WTC11 (cell line): ENCODE measurements around the gene CHKA.

Source experiments
- E2F1 ChIP-seq: sonication (generic); formaldehyde crosslinking; IDR thresholded peaks from 2 replicates; pipeline ENCODE4 v1.8.0; 2022; ENCODE audit warnings: mild to moderate bottlenecking, missing genetic modification reagents
- E2F4 ChIP-seq: sonication (generic); formaldehyde crosslinking; IDR thresholded peaks from 2 replicates; pipeline ENCODE4 v1.8.1; 2022; ENCODE audit warnings: low read depth, mild to moderate bottlenecking, moderate library complexity, missing genetic modification reagents, borderline replicate concordance
- ELF4 ChIP-seq: sonication (generic); formaldehyde crosslinking; IDR thresholded peaks from 2 replicates; pipeline ENCODE4 v1.8.1; 2022; ENCODE audit warnings: low read depth, mild to moderate bottlenecking, moderate library complexity, missing genetic modification reagents
- FOXP4 ChIP-seq: sonication (generic); formaldehyde crosslinking; IDR thresholded peaks from 2 replicates; pipeline ENCODE4 v1.8.0; 2022; ENCODE audit warnings: mild to moderate bottlenecking, missing genetic modification reagents
- GRHL2 ChIP-seq: fragments of 250-450 bp; sonication (Bioruptor Pico); IDR thresholded peaks from 2 replicates; pipeline ENCODE4 v1.8.0; 2022; ENCODE audit warnings: mild to moderate bottlenecking, moderate library complexity; ENCODE audit not compliant: insufficient replicate concordance, severe bottlenecking
- HMGA2 ChIP-seq: fragments of 250-450 bp; sonication (Bioruptor Pico); IDR thresholded peaks from 2 replicates; pipeline ENCODE4 v1.4.0; 2021; ENCODE audit warnings: mild to moderate bottlenecking, moderate library complexity
- HMGXB4 ChIP-seq: sonication (generic); formaldehyde crosslinking; IDR thresholded peaks from 2 replicates; pipeline ENCODE4 v1.8.1; 2023; ENCODE audit warnings: mild to moderate bottlenecking, moderate library complexity, missing genetic modification reagents
- NR3C1 ChIP-seq: sonication (generic); formaldehyde crosslinking; conservative IDR thresholded peaks from 2 replicates; pipeline ENCODE4 v1.8.1; 2023; ENCODE audit warnings: low read depth, mild to moderate bottlenecking, missing genetic modification reagents
- SMAD4 ChIP-seq: sonication (generic); formaldehyde crosslinking; IDR thresholded peaks from 2 replicates; pipeline ENCODE4 v1.8.0; 2022; ENCODE audit warnings: mild to moderate bottlenecking, missing genetic modification reagents
- SP1 ChIP-seq: sonication (generic); formaldehyde crosslinking; conservative IDR thresholded peaks from 2 replicates; pipeline ENCODE4 v1.8.1; 2022; ENCODE audit warnings: missing genetic modification reagents
- TF ChIP-seq, protein P1 (sequence below): fragments of 200-600 bp; IDR thresholded peaks from 2 replicates; pipeline ENCODE4 v1.8.0; 2022; ENCODE audit warnings: antibody characterized with exemption
- TF ChIP-seq, protein P2 (sequence below): sonication (generic); formaldehyde crosslinking; IDR thresholded peaks from 2 replicates; pipeline ENCODE4 v1.8.1; 2022; ENCODE audit warnings: low read depth, missing genetic modification reagents, borderline replicate concordance
- TF ChIP-seq, protein P3 (sequence below): sonication (generic); formaldehyde crosslinking; IDR thresholded peaks from 2 replicates; pipeline ENCODE4 v1.8.1; 2023; ENCODE audit warnings: mild to moderate bottlenecking, missing genetic modification reagents

DNA sequence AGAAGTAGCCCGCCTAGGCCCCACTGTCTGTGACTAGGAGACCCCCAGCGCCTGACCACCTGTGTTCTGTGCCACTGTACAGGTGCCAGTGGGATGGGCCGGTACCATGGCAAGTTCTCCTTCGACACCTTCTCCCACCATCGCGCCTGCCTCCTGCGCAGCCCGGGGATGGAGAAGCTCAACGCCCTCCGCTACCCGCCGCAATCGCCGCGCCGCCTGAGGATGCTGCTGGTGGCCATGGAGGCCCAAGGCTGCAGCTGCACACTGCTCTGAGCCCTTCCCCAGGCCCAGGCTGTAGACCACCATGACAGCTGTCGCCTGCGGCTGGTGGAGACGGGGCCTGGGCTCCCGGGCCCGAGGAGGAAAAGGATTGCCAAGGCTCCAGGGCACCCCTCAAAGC is 93.5 kb downstream of the CHKA start:
- TF ChIP-seq FOXP4 (CRISPR knock-in tag) (no peak), SP1 (CRISPR knock-in tag) (no peak), E2F4 (CRISPR knock-in tag) (no peak), ELF4 (CRISPR knock-in tag) (no peak), HMGA2 (CRISPR knock-in tag) (no peak), GRHL2 (CRISPR knock-in tag) (no peak), E2F1 (no peak), NR3C1 (CRISPR knock-in tag) (no peak), SMAD4 (no peak), HMGXB4 (CRISPR knock-in tag) (no peak)
- TF ChIP-seq, protein P1, sequence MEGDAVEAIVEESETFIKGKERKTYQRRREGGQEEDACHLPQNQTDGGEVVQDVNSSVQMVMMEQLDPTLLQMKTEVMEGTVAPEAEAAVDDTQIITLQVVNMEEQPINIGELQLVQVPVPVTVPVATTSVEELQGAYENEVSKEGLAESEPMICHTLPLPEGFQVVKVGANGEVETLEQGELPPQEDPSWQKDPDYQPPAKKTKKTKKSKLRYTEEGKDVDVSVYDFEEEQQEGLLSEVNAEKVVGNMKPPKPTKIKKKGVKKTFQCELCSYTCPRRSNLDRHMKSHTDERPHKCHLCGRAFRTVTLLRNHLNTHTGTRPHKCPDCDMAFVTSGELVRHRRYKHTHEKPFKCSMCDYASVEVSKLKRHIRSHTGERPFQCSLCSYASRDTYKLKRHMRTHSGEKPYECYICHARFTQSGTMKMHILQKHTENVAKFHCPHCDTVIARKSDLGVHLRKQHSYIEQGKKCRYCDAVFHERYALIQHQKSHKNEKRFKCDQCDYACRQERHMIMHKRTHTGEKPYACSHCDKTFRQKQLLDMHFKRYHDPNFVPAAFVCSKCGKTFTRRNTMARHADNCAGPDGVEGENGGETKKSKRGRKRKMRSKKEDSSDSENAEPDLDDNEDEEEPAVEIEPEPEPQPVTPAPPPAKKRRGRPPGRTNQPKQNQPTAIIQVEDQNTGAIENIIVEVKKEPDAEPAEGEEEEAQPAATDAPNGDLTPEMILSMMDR, result no peak
- TF ChIP-seq, protein P2, sequence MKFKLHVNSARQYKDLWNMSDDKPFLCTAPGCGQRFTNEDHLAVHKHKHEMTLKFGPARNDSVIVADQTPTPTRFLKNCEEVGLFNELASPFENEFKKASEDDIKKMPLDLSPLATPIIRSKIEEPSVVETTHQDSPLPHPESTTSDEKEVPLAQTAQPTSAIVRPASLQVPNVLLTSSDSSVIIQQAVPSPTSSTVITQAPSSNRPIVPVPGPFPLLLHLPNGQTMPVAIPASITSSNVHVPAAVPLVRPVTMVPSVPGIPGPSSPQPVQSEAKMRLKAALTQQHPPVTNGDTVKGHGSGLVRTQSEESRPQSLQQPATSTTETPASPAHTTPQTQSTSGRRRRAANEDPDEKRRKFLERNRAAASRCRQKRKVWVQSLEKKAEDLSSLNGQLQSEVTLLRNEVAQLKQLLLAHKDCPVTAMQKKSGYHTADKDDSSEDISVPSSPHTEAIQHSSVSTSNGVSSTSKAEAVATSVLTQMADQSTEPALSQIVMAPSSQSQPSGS (CRISPR knock-in tag), result no peak
- TF ChIP-seq, protein P3, sequence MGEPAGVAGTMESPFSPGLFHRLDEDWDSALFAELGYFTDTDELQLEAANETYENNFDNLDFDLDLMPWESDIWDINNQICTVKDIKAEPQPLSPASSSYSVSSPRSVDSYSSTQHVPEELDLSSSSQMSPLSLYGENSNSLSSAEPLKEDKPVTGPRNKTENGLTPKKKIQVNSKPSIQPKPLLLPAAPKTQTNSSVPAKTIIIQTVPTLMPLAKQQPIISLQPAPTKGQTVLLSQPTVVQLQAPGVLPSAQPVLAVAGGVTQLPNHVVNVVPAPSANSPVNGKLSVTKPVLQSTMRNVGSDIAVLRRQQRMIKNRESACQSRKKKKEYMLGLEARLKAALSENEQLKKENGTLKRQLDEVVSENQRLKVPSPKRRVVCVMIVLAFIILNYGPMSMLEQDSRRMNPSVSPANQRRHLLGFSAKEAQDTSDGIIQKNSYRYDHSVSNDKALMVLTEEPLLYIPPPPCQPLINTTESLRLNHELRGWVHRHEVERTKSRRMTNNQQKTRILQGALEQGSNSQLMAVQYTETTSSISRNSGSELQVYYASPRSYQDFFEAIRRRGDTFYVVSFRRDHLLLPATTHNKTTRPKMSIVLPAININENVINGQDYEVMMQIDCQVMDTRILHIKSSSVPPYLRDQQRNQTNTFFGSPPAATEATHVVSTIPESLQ, result no peak
